Vagina (tissue), 2 donors: ENCODE results near the gene ZKSCAN4. TPM values are rescaled to one million over a fixed set of nuclear protein-coding genes. Genes with fewer than 3 reads are reported as not detected.

Experiments
- DNase-seq, 2 donors: peaks; one replicate each; pipeline ENCODE4 v3.0.0-alpha.2; 2017; ENCODE audit errors: extremely low spot score in 2 of 2
- H3K27ac ChIP-seq: fragments of 200-600 bp; sonication (generic); one replicate; pipeline ENCODE4 v1.5.1; 2019
- H3K27me3 ChIP-seq: fragments of 200-600 bp; sonication (generic); one replicate; pipeline ENCODE4 v1.5.1; 2019
- H3K36me3 ChIP-seq, 2 donors: fragments of 200-600 bp; sonication (generic); one replicate each; pipeline ENCODE4 v1.5.1; 2017 to 2019
- H3K4me1 ChIP-seq: fragments of 200-600 bp; sonication (generic); one replicate; pipeline ENCODE4 v1.5.1; 2019
- H3K4me3 ChIP-seq, 2 donors: fragments of 200-600 bp; sonication (generic); 1 replicate in 1 of 2; 2 replicates in 1 of 2; pipeline ENCODE4 v1.5.1; 2016 to 2019
- H3K9me3 ChIP-seq: fragments of 200-600 bp; sonication (generic); one replicate; pipeline ENCODE4 v1.5.1; 2019
- POLR2A ChIP-seq, 2 donors: fragments of 450-650 bp; IDR thresholded peaks; one replicate each; pipeline ENCODE4 v1.6.1; 2017; ENCODE audit warnings: antibody characterized with exemption in 2 of 2, mild to moderate bottlenecking in 2 of 2, moderate library complexity in 2 of 2
- POLR2AphosphoS5 ChIP-seq, 2 donors: sonication (generic); formaldehyde crosslinking; IDR thresholded peaks; one replicate each; pipeline ENCODE4 v1.9.0; 2017; ENCODE audit warnings: antibody characterized with exemption in 2 of 2, mild to moderate bottlenecking in 2 of 2, low read depth in 1 of 2; ENCODE audit not compliant: insufficient read depth in 1 of 2
- intact Hi-C: fragments of 100-400 bp; cut with DNase I; formaldehyde crosslinking; loops from one replicate; pipeline ENCODE4 v1.15.1; 2023
- total RNA-seq: library from RNA; depleted of rRNA; stranded (reverse); fragments of >200 nt; gene quantifications from one replicate; pipeline ENCODE4 v1.2.3, GENCODE V29; 2016
- TF ChIP-seq, protein P1 (sequence below), 3 experiments: fragments of 450-650 bp in 2 of 3; fragments of 200-600 bp in 1 of 3; sonication (generic) in 1 of 3; IDR thresholded peaks; one replicate each; pipeline ENCODE4 v1.5.1; 2017 to 2019; ENCODE audit warnings: antibody characterized with exemption in 3 of 3, mild to moderate bottlenecking in 2 of 3, moderate library complexity in 2 of 3

The ZKSCAN4 gene
- total RNA-seq, 1 donor from 2014 or later, result 5.9 TPM

DNA sequence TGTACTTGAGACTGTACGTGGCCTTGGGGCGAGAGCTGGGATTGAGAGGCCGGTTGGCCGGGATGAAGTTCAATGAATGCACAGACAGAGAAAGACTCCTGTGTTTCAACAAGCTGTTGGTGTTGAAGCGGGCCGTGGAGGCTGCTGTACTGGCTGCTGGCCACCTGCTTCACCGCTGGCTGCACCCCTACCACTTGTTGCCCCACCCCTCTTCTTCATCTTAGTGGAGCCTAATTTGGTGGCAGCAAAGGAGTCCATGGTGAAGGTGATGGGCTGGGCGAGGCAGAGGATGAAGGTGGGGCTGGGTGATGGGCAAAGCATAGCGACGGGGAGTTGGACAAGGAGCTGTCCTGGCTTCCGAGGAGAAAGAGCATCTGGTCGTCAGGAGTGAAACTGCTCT lies 34.2 kb downstream of the ZKSCAN4 start:
- no peaks in the 10 kb centered on the region for H3K9me3 ChIP-seq
- TF ChIP-seq POLR2A (IDR thresholded peaks at IDR 0.05), result no peak
- TF ChIP-seq, protein P1, sequence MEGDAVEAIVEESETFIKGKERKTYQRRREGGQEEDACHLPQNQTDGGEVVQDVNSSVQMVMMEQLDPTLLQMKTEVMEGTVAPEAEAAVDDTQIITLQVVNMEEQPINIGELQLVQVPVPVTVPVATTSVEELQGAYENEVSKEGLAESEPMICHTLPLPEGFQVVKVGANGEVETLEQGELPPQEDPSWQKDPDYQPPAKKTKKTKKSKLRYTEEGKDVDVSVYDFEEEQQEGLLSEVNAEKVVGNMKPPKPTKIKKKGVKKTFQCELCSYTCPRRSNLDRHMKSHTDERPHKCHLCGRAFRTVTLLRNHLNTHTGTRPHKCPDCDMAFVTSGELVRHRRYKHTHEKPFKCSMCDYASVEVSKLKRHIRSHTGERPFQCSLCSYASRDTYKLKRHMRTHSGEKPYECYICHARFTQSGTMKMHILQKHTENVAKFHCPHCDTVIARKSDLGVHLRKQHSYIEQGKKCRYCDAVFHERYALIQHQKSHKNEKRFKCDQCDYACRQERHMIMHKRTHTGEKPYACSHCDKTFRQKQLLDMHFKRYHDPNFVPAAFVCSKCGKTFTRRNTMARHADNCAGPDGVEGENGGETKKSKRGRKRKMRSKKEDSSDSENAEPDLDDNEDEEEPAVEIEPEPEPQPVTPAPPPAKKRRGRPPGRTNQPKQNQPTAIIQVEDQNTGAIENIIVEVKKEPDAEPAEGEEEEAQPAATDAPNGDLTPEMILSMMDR (IDR thresholded peaks at IDR 0.05), result no peak
- TF ChIP-seq POLR2AphosphoS5 (IDR thresholded peaks at IDR 0.05; ENCODE audit: insufficient read depth in 1 of 2, low read depth in 1 of 2), result no peak
- no peaks in the 10 kb centered on the region for H3K36me3 ChIP-seq
- intact Hi-C loops, result no loop called here
- H3K4me3 ChIP-seq, result no peak overlapping the region
- no peaks in the 10 kb centered on the region for H3K27me3 ChIP-seq
- no peak overlapping the region for H3K27ac ChIP-seq
- no peak for DNase-seq
- peaks cover 15% of the 10 kb centered on the region for H3K4me1 ChIP-seq

DNA sequence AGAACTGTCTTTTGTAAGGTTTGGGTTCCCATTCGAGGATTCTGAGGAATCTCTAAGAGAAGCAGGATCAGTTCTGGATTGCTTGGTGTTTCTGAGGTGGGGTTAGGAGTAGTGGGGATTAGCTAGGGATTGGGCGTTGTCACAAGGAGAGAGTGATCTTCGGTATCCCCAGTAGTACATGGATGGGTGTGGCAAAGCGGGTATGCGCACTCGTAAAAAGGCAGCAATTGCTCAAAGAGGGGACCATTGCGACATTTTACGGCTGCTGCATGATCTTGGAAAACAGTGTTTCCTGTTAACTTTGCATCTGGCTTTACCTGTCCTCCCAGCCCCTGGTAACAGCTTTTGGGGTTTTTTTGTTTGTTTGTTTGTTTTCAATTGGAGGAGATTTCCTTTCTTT lies 36.6 kb downstream of the ZKSCAN4 start:
- intact Hi-C loops, result no loop called here
- TF ChIP-seq POLR2A (IDR thresholded peaks at IDR 0.05) (no peak), POLR2AphosphoS5 (IDR thresholded peaks at IDR 0.05; ENCODE audit: insufficient read depth in 1 of 2, low read depth in 1 of 2) (no peak)
- TF ChIP-seq, protein P1 (IDR thresholded peaks at IDR 0.05), result no peak

DNA sequence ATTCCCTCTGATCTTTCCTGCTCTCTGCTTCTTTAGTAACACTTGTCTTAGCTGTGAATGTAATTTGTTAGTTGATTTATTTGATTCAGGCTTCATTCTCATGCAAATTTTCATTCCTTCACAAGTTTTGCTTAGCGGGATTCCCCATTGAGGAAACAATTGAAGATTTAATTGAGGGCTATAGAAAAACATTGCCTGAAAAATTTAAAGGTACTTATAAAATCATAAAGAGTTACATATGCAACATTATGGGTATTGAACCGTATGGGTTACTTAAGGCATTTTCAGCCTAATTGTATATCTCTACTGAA lies 38.9 kb downstream of the ZKSCAN4 start:
- intact Hi-C loops, result no loop called here
- Histone ChIP-seq H3K9me3 (no peaks in the 10 kb centered on the region), H3K27ac (no peak overlapping the region), H3K36me3 (no peaks in the 10 kb centered on the region), H3K4me3 (no peak overlapping the region), H3K4me1 (peaks cover 3% of the 10 kb centered on the region), H3K27me3 (no peaks in the 10 kb centered on the region)
- TF ChIP-seq, protein P1 (IDR thresholded peaks at IDR 0.05), result no peak
- TF ChIP-seq POLR2A (IDR thresholded peaks at IDR 0.05) (no peak), POLR2AphosphoS5 (IDR thresholded peaks at IDR 0.05; ENCODE audit: insufficient read depth in 1 of 2, low read depth in 1 of 2) (no peak)
- DNase-seq, result no peak

More for the DNA sequence above, 36.6 kb downstream of the ZKSCAN4 start:
- DNase-seq, result no peak
- H3K27me3 ChIP-seq, result no peaks in the 10 kb centered on the region
- peaks cover 15% of the 10 kb centered on the region for H3K4me1 ChIP-seq
- no peak overlapping the region for H3K4me3 ChIP-seq
- H3K9me3 ChIP-seq, result no peaks in the 10 kb centered on the region
- no peaks in the 10 kb centered on the region for H3K36me3 ChIP-seq
- no peak overlapping the region for H3K27ac ChIP-seq

DNA sequence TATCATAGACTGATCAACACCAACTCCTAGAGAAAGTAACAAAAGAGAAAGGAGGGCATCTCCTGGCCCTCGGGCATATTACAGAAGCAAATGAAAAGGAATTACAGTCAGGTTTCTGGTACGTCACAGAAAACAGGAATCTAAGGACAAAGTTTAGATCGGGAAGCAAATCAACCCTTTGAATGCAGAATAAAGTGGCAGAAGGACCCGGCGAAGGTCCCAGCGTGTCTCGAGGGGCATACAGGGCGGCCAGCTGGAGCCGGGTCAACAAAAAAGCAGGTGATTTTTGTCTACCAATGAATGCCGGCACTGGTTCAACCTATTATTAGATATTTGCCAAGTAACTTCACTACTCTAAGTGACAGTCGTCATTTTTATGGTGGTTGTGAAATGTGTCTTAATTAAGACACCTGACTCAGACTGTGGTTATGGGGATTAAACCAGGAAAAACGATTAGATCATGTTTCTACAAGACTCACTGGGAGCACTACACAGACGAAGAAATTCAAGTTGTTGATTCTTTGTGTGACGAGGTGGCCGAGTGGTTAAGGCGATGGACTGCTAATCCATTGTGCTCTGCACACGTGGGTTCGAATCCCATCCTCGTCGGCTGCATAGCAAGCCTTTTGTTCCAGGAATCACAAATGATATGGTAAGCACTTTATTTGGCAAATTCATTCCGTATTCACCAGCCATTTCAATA lies 39.4 kb downstream of the ZKSCAN4 start:
- no peak for TF ChIP-seq POLR2A (IDR thresholded peaks at IDR 0.05)
- peak in 1 of 2 donors; percentile 60 for TF ChIP-seq POLR2AphosphoS5 (IDR thresholded peaks at IDR 0.05; ENCODE audit: insufficient read depth in 1 of 2, low read depth in 1 of 2)
- peak overlapping the region; percentile 14 to 16 for H3K4me3 ChIP-seq
- H3K9me3 ChIP-seq, result no peaks in the 10 kb centered on the region
- no peaks in the 10 kb centered on the region for H3K27me3 ChIP-seq
- intact Hi-C loops, result no loop called here
- H3K36me3 ChIP-seq, result no peaks in the 10 kb centered on the region
- H3K4me1 ChIP-seq, result peaks cover 6% of the 10 kb centered on the region
- no peak for DNase-seq
- H3K27ac ChIP-seq, result no peak overlapping the region

DNA sequence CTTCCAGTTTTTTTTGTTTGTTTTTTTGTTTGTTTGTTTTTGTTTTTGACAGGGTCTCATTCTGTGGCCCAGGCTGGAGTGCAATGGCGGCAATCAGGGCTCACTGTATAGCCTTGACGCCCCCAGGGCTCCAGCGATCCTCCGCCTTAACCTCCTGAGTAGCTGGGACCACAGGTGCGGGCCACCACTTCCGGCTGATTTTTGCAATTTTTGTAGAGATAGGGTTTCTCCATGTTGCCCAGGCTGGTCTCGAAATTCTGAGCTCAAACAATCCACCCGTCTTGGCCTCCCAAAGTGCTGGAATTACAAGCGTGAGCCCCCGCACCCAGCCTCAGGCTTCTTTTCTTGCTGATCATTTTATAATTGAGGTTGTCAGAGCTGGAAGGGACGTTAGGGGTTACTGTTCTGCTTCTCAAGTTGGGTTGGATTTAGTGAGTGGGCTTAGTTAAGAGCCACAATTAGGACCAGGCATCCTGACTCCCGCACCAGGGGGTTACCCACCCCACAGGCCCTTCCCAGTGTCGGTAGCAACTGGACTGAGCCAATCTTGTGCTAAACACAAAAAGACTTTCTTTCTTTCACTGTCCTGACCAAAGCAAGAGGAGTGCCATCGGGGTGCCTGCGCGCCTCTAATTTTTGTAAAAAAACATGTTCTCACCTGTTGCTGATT lies 40.1 kb downstream of the ZKSCAN4 start:
- no peak for TF ChIP-seq POLR2AphosphoS5 (IDR thresholded peaks at IDR 0.05; ENCODE audit: insufficient read depth in 1 of 2, low read depth in 1 of 2)
- no peak for TF ChIP-seq POLR2A (IDR thresholded peaks at IDR 0.05)
- TF ChIP-seq, protein P1 (IDR thresholded peaks at IDR 0.05), result no peak
- intact Hi-C loops, result no loop called here
- no peak for DNase-seq
- peaks cover 13% of the 10 kb centered on the region for H3K4me1 ChIP-seq
- H3K9me3 ChIP-seq, result no peaks in the 10 kb centered on the region
- H3K4me3 ChIP-seq, result peak overlapping the region in 1 of 2 donors; percentile 16
- no peaks in the 10 kb centered on the region for H3K27me3 ChIP-seq
- no peak overlapping the region for H3K27ac ChIP-seq
- no peaks in the 10 kb centered on the region for H3K36me3 ChIP-seq
